GM10266 (cell line): ENCODE measurements around the gene TBL1X.
A peak's percentile ranks its signal among the peaks of the same experiment; 100 is the strongest.

Experiments used
- DNase-seq: peaks from one replicate; pipeline ENCODE4 v3.0.0; 2012; ENCODE audit errors: extremely low spot score
- TF ChIP-seq, protein P1 (sequence below): IDR thresholded peaks from 2 replicates; pipeline ENCODE4 v1.5.1; 2012; ENCODE audit warnings: mild to moderate bottlenecking, low read depth; ENCODE audit not compliant: control insufficient read depth, insufficient read depth; ENCODE audit errors: missing control alignments

TBL1X gene

DNA sequence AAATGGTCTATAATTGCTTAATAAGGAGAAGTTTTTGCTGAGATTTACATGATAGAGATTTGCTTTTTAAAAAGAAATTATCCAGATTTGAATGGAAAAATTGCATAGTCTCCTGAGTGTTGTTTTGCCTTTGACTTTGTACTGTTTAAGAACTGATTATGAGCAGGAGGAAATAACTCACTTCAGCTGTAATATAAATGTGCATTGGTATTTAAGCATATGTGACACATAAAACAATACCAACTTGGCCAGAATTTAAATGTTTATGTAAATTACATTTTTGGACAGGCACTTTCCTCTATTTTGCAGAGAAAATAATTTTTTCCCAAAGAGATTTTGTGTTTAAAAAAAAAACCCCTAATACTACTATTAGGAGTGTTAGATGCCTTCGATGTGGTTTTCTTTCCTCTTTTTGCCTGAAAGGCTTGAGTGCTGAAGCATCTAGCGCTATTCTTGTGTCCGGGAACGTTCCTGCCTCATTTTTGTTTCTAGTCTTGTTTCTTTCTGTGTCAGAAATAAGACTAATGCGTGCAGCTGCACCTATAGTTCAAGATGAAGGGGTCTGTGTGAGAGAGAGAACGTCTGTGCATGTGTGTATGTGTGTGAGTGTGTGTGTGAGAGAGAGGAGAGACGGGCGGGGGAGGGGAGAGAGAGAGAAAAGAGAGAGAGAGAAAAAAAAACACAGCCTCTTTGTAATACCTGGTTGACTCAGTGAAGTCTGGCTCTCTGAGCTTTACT is 60.8 kb downstream of the TBL1X start:
- no peak for DNase-seq
- TF ChIP-seq, protein P1, sequence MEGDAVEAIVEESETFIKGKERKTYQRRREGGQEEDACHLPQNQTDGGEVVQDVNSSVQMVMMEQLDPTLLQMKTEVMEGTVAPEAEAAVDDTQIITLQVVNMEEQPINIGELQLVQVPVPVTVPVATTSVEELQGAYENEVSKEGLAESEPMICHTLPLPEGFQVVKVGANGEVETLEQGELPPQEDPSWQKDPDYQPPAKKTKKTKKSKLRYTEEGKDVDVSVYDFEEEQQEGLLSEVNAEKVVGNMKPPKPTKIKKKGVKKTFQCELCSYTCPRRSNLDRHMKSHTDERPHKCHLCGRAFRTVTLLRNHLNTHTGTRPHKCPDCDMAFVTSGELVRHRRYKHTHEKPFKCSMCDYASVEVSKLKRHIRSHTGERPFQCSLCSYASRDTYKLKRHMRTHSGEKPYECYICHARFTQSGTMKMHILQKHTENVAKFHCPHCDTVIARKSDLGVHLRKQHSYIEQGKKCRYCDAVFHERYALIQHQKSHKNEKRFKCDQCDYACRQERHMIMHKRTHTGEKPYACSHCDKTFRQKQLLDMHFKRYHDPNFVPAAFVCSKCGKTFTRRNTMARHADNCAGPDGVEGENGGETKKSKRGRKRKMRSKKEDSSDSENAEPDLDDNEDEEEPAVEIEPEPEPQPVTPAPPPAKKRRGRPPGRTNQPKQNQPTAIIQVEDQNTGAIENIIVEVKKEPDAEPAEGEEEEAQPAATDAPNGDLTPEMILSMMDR, result no peak

DNA sequence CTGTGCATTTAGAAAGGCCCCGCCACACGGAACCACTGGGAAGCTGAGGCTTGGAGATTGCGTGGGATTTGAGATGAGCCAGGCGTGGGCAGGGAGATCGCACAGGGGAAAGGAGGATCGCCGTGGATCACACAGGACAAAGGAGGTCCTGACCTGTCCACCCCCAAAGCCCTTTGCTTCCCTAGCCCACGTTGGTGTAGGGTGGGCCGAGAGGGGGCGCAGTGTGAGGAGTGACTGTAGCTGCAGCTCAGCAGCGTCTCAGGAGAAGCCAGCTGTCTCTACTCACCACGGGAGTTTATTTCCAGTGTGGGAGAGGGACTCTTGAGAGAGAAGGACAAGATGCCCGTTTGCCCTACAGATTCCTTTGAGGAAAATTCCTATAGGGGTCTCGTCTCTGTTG is 62.1 kb downstream of the TBL1X start:
- TF ChIP-seq, protein P1, result no peak
- DNase-seq, result no peak

DNA sequence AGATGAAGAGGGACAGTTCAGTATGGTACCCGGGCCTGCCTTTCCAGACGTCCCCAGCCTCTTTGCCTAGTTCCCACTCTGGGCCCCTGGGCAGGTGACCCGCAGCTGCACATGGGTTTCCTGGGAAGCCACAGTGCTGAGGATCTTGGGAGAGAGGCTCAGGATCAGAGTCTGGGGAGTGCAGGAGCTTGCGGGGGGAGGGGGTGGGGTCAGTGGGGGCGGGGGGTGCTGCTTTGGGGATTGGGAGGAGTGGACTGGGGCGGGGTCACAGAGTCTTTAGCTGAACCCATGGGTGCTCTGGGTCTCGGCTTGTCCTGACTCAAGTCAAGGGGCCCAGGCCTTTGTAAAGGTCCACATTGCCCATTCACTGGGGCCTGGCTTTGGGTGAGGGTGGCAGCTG is 63.6 kb downstream of the TBL1X start:
- no peak for DNase-seq
- TF ChIP-seq, protein P1, result no peak

DNA sequence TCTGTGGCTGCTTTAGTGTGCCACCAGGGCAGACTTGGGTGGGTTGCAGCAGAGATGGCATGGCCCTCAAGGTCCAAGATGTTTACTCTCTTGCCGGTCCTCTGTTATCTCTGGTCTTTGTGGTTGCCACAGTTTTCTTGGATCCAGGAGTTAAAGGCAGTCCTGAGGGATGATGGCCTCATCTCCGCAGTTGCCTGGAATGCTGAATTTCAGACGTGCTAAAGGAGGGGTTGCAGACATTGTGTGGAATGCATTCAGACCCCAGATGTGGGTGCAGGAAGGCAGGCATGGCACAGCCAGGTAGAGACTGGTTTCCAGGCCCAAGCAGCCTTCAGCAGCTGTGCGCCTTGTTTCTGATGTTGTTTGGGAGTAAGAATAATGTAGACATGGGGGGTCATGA is 64.4 kb downstream of the TBL1X start:
- TF ChIP-seq, protein P1, result no peak
- no peak for DNase-seq

DNA sequence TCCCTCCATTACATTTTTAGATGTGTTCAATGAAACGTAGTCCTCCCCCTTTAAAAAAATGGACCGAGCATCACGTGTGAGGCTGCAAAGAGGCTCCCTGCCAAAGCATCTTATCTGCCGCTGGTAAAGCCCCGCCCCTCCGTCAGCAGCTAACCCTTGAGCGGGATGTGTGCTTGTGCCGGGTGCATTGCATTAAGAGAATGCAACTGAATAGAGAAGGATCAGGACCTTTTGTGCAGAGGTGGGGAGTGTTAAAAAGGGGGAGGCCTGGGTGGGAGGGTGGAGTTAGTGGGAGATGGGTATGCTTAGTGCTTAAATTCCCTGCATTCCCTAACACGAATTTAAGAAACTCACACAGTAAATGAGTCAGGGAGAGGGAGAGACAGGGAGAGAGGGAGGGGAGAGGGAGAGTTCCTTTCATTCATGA is 66.0 kb downstream of the TBL1X start:
- peak; percentile 21 for DNase-seq
- TF ChIP-seq, protein P1, result no peak

DNA sequence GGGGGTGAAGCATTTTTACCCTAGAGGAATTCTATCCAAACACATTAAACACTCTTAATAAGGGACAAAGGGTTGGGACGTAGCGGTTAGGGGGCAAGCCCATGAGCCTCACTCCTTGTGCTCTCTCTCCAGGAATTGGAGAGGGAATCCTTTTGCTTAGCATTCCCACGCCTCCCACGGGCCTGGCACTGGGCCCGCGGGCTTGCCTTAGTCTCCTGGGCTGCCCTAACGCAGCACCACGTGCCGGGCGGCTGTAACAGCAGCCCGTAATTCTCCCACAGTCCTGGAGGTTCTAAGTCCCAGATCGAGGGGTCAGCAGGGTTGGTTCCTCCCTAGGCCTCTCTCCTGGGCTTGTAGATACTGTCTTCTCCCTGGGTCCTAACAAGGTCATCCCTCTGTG is 67.5 kb downstream of the TBL1X start:
- TF ChIP-seq, protein P1, result no peak
- DNase-seq, result no peak

DNA sequence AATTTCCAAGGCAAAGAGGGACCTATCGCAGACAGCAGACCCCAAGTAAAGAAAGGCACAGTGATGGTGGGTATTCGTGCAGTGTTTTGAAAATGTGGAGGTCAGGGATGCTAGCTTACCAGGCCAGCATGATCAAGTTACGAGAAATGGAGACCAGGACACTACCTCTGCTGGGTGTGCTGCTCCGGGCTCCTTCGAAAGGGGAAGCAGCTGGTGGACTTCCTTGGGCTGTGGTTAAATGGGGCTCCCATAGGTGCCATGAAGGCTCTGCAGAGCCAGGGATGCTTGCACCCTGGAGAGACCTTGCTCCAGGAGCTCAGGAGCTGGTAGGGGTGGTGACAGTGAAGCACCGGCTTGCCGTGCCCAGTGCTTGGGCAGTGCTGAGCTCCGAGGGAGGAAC is 68.8 kb downstream of the TBL1X start:
- DNase-seq, result no peak
- TF ChIP-seq, protein P1, result no peak
